Right atrium auricular region (tissue), 2 donors: ENCODE measurements around the gene USO1. TPM values are rescaled to one million over a fixed set of nuclear protein-coding genes. Genes with fewer than 3 reads are reported as not detected.
"Not testable (repeated sequence)": the region's sequence is repeated elsewhere in the genome, so short reads cannot be mapped to it uniquely, and the experiment has no call there.

ENCODE experiments used
- DNase-seq: peaks from one replicate; pipeline ENCODE4 v3.0.0-alpha.2; 2019; ENCODE audit warnings: low spot score
- H3K27ac ChIP-seq, 2 donors: fragments of 200-600 bp; sonication (generic); 1 replicate in 1 of 2; 2 replicates in 1 of 2; pipeline ENCODE4 v1.5.1; 2016 to 2019
- H3K27me3 ChIP-seq, 2 donors: fragments of 200-600 bp; sonication (generic); one replicate each; pipeline versions ENCODE4 v1.5.1 to v1.6.0; 2017 to 2019
- H3K36me3 ChIP-seq: fragments of 200-600 bp; sonication (generic); one replicate; pipeline ENCODE4 v1.5.1; 2016
- H3K4me1 ChIP-seq, 2 donors: fragments of 200-600 bp; sonication (generic); one replicate each; pipeline versions ENCODE4 v1.5.1 to v1.6.0; 2017 to 2019
- H3K4me3 ChIP-seq, 2 donors: fragments of 200-600 bp; sonication (generic); 1 replicate in 1 of 2; 2 replicates in 1 of 2; pipeline ENCODE4 v1.5.1; 2017 to 2019; ENCODE audit warnings: mild to moderate bottlenecking in 1 of 2, moderate library complexity in 1 of 2
- H3K9me3 ChIP-seq, 2 donors: fragments of 200-600 bp; sonication (generic); one replicate each; pipeline ENCODE4 v1.5.1; 2019
- CTCF ChIP-seq, 2 donors: fragments of 200-600 bp; sonication (generic); IDR thresholded peaks; one replicate each; pipeline ENCODE4 v1.5.1; 2019; ENCODE audit warnings: antibody characterized with exemption in 2 of 2
- total RNA-seq, 2 donors: library from RNA; depleted of rRNA; stranded (reverse); fragments of >200 nt; gene quantifications; one replicate each; pipeline ENCODE4 v1.1.0, GENCODE V29; 2016

USO1 gene
- total RNA-seq, 2 donors from 2014 or later = 76.4 to 87.2 TPM

- Histone ChIP-seq H3K27me3 (no peaks in the 10 kb centered on the region), H3K4me3 (no peak overlapping the region), H3K9me3 (no peaks in the 10 kb centered on the region), H3K4me1 (no peaks in the 10 kb centered on the region), H3K36me3 (peaks cover 4% of the 10 kb centered on the region), H3K27ac (no peak overlapping the region)
- DNase-seq = no peak
- peak in 1 of 2 donors; percentile 24 for TF ChIP-seq CTCF (IDR thresholded peaks at IDR 0.05)
Measured at GRCh38 chr4:75708218-75708691, 16.1 kb upstream of the USO1 start.

- no peak overlapping the region for H3K4me3 ChIP-seq
- no peak overlapping the region for H3K27ac ChIP-seq
- H3K4me1 ChIP-seq = peaks cover 0 to 8% of the 10 kb centered on the region in 2 donors
- H3K27me3 ChIP-seq = no peaks in the 10 kb centered on the region
- no peaks in the 10 kb centered on the region for H3K9me3 ChIP-seq
- no peak for TF ChIP-seq CTCF (IDR thresholded peaks at IDR 0.05)
- no peak for DNase-seq
- H3K36me3 ChIP-seq = peaks cover 3% of the 10 kb centered on the region
Measured at GRCh38 chr4:75710246-75710645, 14.1 kb upstream of the USO1 start.

- H3K36me3 ChIP-seq = no peaks in the 10 kb centered on the region
- H3K4me1 ChIP-seq = peaks cover 0 to 11% of the 10 kb centered on the region in 2 donors
- no peak for TF ChIP-seq CTCF (IDR thresholded peaks at IDR 0.05)
- no peaks in the 10 kb centered on the region for H3K27me3 ChIP-seq
- no peak overlapping the region for H3K27ac ChIP-seq
- DNase-seq = no peak
- H3K4me3 ChIP-seq = no peak overlapping the region
- H3K9me3 ChIP-seq = no peaks in the 10 kb centered on the region
Measured at GRCh38 chr4:75714011-75714410, 10.4 kb upstream of the USO1 start.

GRCh38 chr4:75714704-75715103 lies 9.7 kb upstream of the USO1 start:
- H3K4me3 ChIP-seq = no peak overlapping the region
- peaks cover 0 to 11% of the 10 kb centered on the region in 2 donors for H3K4me1 ChIP-seq
- H3K27ac ChIP-seq = no peak overlapping the region
- TF ChIP-seq CTCF (IDR thresholded peaks at IDR 0.05) = no peak
- no peaks in the 10 kb centered on the region for H3K9me3 ChIP-seq
- no peak for DNase-seq
- no peaks in the 10 kb centered on the region for H3K27me3 ChIP-seq
- no peaks in the 10 kb centered on the region for H3K36me3 ChIP-seq

GRCh38 chr4:75715105-75715799 lies 9.1 kb upstream of the USO1 start:
- Histone ChIP-seq H3K27me3 (no peaks in the 10 kb centered on the region), H3K27ac (no peak overlapping the region), H3K4me3 (no peak overlapping the region), H3K36me3 (no peaks in the 10 kb centered on the region), H3K9me3 (no peaks in the 10 kb centered on the region), H3K4me1 (peaks cover 0 to 11% of the 10 kb centered on the region in 2 donors)
- TF ChIP-seq CTCF (IDR thresholded peaks at IDR 0.05) = no peak
- no peak for DNase-seq

GRCh38 chr4:75716054-75716453 lies 8.3 kb upstream of the USO1 start:
- not testable (repeated sequence) for H3K36me3 ChIP-seq, H3K27ac ChIP-seq, DNase-seq, H3K4me3 ChIP-seq, H3K9me3 ChIP-seq, H3K27me3 ChIP-seq
- peaks cover 0 to 11% of the 10 kb centered on the region in 2 donors for H3K4me1 ChIP-seq
